ENCODE measurements around the gene MAGEA9.
"Not testable (repeated sequence)": the region's sequence is repeated elsewhere in the genome, so short reads cannot be mapped to it uniquely, and the experiment has no call there.

MAGEA9 gene

DNA sequence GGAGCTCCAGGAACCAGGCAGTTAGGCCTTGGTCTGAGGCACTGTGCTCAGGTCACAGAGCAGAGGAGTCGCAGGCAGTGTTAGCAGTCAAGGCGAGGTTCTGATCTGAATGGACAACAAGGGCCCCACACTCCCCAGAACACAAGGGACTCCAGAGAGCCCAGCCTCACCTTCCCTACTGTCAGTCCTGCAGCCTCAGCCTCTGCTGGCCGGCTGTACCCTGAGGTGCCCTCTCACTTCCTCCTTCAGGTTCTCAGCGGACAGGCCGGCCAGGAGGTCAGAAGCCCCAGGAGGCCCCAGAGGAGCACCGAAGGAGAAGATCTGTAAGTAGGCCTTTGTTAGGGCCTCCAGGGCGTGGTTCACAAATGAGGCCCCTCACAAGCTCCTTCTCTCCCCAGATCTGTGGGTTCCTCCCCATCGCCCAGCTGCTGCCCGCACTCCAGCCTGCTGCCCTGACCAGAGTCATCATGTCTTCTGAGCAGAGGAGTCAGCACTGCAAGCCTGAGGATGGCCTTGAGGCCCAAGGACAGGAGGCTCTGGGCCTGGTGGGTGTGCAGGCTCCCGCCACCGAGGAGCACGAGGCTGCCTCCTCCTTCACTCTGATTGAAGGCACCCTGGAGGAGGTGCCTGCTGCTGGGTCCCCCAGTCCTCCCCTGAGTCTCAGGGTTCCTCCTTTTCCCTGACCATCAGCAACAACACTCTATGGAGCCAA lies 26.2 kb downstream of the MAGEA9 start:
- DNase-seq, result no peak

DNA sequence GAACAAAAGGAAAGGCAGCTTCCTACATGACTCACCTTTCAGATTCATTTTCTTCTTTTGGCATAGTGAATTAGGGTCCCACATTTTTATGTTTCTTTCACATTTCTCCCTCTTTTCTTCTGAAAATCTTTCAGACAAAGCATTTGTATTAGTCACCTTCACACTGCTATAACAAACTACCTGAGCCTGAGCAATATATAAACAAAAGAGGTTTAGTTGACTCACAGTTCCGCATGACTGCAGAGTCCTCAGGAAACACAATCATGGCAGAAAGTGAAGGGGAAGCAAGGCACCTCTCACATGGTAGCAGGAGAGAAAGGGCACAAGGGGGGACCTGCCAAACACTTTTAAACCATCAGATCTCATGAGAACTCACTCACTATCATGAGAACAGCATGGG lies 36.9 kb downstream of the MAGEA9 start:
- DNase-seq, result no peak

DNA sequence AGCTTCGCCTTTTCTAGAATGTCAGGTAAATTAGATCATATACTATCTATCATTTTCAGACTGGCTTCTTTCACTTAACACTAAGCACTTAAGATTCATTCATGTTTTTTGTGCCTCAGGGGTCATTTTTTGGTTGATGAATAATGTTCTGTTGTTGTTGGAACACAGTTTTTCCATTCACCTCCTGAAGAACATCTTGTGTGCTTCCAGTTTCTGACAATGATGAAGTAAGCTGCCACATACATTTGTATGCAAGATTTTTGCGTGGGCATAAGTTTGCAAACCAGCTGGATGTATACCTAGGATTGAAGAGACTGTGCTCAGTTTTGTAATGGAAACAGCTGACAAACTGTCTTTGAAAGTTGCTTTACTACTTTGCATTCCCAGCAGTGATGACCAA lies 37.6 kb downstream of the MAGEA9 start:
- no peak for DNase-seq

DNA sequence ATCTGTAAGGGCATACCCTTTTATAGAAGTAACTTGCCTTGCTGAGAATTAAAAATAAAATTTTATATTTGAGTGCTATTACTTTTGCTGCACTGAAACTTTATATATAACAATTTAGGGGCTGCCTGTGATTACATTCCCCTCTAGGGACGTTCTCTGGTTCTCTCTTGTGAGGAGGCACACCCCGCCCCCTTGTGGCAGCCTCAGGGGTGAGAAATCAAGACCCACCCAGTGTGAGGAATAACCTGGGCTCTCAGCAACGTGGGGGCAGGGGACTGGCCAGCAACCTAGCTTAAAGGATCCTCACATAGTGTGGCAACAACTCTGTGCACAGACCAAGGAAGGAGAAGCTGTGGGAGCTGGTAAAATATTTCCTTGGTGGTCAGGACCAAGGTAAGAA lies 43.7 kb downstream of the MAGEA9 start:
- DNase-seq, result no peak

DNA sequence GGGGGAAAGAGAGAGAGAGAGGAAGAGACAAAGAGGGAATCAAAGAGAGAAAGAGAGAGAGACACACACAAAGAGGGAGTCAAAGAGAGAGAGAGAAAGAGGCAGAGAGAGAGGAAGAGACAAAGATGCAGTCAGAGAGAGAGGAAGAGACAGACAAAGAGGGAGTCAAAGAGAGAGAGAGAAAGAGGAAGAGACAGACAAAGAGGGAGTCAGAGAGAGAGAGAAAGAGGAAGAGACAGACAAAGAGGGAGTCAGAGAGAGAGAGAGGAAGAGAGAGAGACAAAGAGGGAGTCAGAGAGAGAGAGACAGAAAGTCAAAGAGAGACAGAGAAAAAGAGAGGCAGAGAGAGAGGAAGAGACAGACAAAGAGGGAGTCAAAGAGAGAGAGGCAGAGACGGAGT lies 45.5 kb downstream of the MAGEA9 start:
- DNase-seq, result no peak

DNA sequence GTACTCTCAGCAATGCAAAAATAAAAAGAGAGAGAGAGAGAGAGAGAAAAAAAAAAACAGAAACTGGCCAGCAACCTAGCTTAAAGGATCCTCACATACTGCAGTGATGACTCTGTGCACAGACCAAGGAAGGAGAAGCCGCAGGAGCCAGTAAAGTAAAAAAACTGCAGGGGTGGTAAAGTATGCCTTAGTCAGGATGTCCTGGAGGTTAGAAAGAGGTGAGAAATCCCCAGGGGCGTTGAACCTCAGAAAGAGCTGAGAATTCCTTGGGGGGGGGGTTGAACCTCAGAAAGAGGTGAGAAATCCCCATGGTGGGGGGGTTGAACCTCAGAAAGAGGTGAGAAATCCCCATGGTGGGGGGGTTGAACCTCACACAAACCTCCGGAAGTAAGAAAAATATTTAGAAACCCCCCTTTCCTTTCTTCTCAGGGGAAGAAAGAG lies 48.0 kb downstream of the MAGEA9 start:
- DNase-seq, result no peak

DNA sequence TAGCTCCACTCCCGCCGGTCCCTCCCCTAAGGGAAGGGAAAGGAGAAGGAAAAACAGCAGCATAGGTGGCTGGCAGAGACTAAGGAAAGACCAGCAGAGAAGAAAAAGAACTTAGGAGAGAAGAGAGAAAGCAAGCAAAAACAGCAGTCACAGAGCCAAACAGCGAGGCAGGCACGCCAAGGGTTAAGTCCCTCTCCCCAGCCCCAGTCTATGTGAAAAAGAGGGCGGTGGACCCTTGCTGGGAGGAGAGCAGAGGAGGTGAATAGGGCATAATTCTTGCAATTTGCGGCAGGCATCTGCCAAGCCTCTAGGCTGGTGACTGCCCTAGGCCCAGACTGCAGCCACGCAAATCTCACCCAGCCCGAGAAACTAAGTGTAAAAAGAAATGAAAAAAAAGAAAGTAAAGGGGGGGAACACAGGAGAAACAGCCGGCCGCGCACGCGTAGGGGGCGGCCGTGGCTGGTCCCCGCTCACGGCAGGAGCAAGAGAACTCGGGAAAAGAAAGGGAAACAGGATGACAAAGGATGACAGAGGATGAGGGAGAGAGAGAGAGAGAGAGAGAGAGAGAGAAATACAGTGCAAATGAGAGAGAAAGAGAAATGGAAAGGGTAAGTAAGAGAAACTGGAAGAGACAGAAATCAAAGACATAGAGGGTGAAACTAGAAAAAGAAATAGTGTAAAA lies 48.6 kb downstream of the MAGEA9 start:
- peak; percentile 23 for DNase-seq

DNA sequence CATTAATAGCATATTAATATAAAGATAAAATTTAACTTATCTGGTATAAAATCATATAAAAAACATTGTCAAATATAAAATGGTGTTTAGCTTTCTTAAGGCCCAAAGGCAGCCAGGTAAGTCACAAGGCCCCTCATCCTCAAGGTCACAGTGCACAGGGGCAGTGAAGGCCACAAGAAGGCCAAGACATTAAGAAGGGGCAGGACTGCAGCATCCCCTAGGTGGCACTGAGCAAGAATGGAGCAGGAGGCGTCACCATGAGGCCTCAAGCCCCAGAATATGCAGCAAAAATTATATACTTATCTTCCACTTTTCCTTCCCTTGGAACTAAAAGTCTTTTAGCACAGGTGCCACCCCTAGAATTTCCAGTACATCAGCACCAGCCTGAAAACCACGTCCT lies 49.7 kb downstream of the MAGEA9 start:
- DNase-seq, result no peak

DNA sequence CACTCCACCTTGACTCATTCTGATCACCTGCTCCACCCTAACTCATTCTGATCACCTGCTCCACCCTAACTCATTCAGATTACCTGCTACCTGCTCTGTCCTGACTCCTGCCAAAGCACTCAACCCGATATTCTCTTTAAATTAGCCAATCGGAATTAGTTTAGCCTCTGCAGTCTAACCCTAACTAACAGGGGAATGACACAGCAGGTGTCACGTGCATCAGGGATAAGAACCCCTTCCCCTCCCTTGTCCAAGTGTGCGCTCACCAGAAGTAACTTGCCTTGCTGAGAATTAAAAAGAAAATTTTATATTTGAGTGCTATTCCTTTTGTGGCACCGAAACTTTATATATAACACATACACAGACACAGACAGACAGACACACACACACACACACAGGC lies 55.0 kb downstream of the MAGEA9 start:
- not testable (repeated sequence) for DNase-seq

DNA sequence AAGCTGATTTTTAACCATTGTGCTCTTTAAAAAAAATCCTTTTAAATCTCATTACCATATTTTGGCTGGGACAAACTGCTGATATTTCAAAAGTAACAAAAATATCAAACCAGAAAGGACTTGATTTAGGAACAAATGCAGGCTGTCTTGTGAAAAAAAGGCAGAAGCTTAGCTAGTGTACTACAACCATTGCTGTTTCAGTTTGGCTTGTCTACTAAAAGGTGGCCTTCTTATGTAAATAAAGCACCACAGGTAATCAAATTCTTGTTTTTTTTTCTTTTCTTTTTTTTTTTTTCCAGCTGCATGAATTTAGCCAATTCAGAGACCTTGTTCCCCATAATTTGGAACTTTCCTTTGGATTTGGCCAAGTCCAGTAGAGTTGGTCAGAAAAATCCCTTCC lies 55.4 kb downstream of the MAGEA9 start:
- DNase-seq, result no peak

All from femur (tissue), 1 donor.